H9 (cell line): ENCODE results near the gene PHF20. TPM values are rescaled to one million over a fixed set of nuclear protein-coding genes. Genes with fewer than 3 reads are reported as not detected.

ENCODE experiments used
- DNase-seq: peaks from one replicate; pipeline ENCODE4 v3.0.0-alpha.2; 2017
- H2AFZ ChIP-seq: one replicate; pipeline ENCODE4 v1.6.1; 2013; ENCODE audit warnings: mild to moderate bottlenecking, low read length, control low read depth, moderate library complexity
- H2AK5ac ChIP-seq: 2 replicates; pipeline ENCODE4 v1.6.1; 2013; ENCODE audit warnings: low read length, control low read depth, mixed read lengths; ENCODE audit not compliant: insufficient read length
- H2BK120ac ChIP-seq: one replicate; pipeline ENCODE4 v1.6.1; 2013; ENCODE audit warnings: low read depth, mild to moderate bottlenecking, low read length, control low read depth, inconsistent platforms; ENCODE audit not compliant: poor library complexity, severe bottlenecking
- H2BK12ac ChIP-seq: 2 replicates; pipeline ENCODE4 v1.6.1; 2013; ENCODE audit warnings: low read length, control low read depth, mixed read lengths, low read depth; ENCODE audit not compliant: insufficient read length
- H2BK15ac ChIP-seq: 2 replicates; pipeline ENCODE4 v1.6.1; 2013; ENCODE audit warnings: low read depth, low read length, control low read depth
- H2BK20ac ChIP-seq: one replicate; pipeline ENCODE4 v1.6.1; 2013; ENCODE audit warnings: low read depth, mild to moderate bottlenecking, low read length, control low read depth, inconsistent platforms; ENCODE audit not compliant: poor library complexity, severe bottlenecking
- H2BK5ac ChIP-seq: 2 replicates; pipeline ENCODE4 v1.6.1; 2013; ENCODE audit warnings: low read length, control low read depth, mixed read lengths; ENCODE audit not compliant: insufficient read length
- H3K14ac ChIP-seq: 2 replicates; pipeline ENCODE4 v1.6.1; 2013; ENCODE audit warnings: low read length, control low read depth; ENCODE audit not compliant: insufficient read depth
- H3K18ac ChIP-seq: 2 replicates; pipeline ENCODE4 v1.6.1; 2013; ENCODE audit warnings: low read depth, mild to moderate bottlenecking, mixed read lengths, low read length, control low read depth; ENCODE audit not compliant: insufficient read length
- H3K23ac ChIP-seq: 2 replicates; pipeline ENCODE4 v1.6.1; 2013; ENCODE audit warnings: low read length, control low read depth, mixed read lengths, low read depth; ENCODE audit not compliant: insufficient read length
- H3K23me2 ChIP-seq: 2 replicates; pipeline ENCODE4 v1.6.1; 2013; ENCODE audit warnings: low read depth, mild to moderate bottlenecking, mixed read lengths, low read length, control low read depth; ENCODE audit not compliant: insufficient read length, poor library complexity, severe bottlenecking
- H3K27ac ChIP-seq: 2 replicates; pipeline ENCODE4 v1.5.1; 2013; ENCODE audit warnings: low read length, control low read depth, mixed read lengths, low read depth; ENCODE audit not compliant: insufficient read length
- H3K27me3 ChIP-seq: 2 replicates; pipeline ENCODE4 v1.6.1; 2013; ENCODE audit warnings: low read length, control low read depth, inconsistent platforms; ENCODE audit not compliant: insufficient read depth
- H3K4ac ChIP-seq: 2 replicates; pipeline ENCODE4 v1.6.1; 2013; ENCODE audit warnings: low read depth, mild to moderate bottlenecking, control low read depth, inconsistent platforms, low read length, moderate library complexity
- H3K4me1 ChIP-seq: 2 replicates; pipeline ENCODE4 v1.6.1; 2013; ENCODE audit warnings: low read length, control low read depth, inconsistent platforms; ENCODE audit not compliant: insufficient read depth
- H3K4me2 ChIP-seq: 2 replicates; pipeline ENCODE4 v1.6.1; 2013; ENCODE audit warnings: low read length, control low read depth, mixed read lengths; ENCODE audit not compliant: insufficient read length, insufficient read depth
- H3K56ac ChIP-seq: 2 replicates; pipeline ENCODE4 v1.6.1; 2013; ENCODE audit warnings: low read depth, mild to moderate bottlenecking, mixed read lengths, low read length, control low read depth; ENCODE audit not compliant: insufficient read length
- H3K79me1 ChIP-seq: 2 replicates; pipeline ENCODE4 v1.6.1; 2013; ENCODE audit warnings: low read depth, mild to moderate bottlenecking, moderate library complexity, low read length, control low read depth, inconsistent platforms; ENCODE audit not compliant: insufficient read depth, poor library complexity, severe bottlenecking
- H3K79me2 ChIP-seq: 2 replicates; pipeline ENCODE4 v1.6.1; 2013; ENCODE audit warnings: low read length, control low read depth, inconsistent platforms; ENCODE audit not compliant: insufficient read depth
- H3K9ac ChIP-seq: 2 replicates; pipeline ENCODE4 v1.6.1; 2013; ENCODE audit warnings: low read length, control low read depth, mixed read lengths; ENCODE audit not compliant: insufficient read length; ENCODE audit errors: extremely low read depth
- H3K9me3 ChIP-seq: one replicate; pipeline ENCODE4 v1.6.1; 2013; ENCODE audit warnings: low read depth, low read length, inconsistent platforms; ENCODE audit not compliant: control insufficient read depth
- H3T11ph ChIP-seq: one replicate; pipeline ENCODE4 v1.6.1; 2013; ENCODE audit warnings: mild to moderate bottlenecking, low read length, control low read depth, inconsistent platforms
- H4K20me1 ChIP-seq: one replicate; pipeline ENCODE4 v1.6.1; 2013; ENCODE audit not compliant: control insufficient read depth, insufficient read length, insufficient read depth
- H4K5ac ChIP-seq: 2 replicates; pipeline ENCODE4 v1.6.1; 2013; ENCODE audit warnings: low read depth, mild to moderate bottlenecking, mixed read lengths, low read length, control low read depth; ENCODE audit not compliant: insufficient read length
- H4K8ac ChIP-seq: replicated peaks from 2 replicates; pipeline ENCODE4 v1.6.1; 2013; ENCODE audit warnings: low read length, control low read depth, mixed read lengths, low read depth; ENCODE audit not compliant: insufficient read length
- H4K91ac ChIP-seq: 2 replicates; pipeline ENCODE4 v1.6.1; 2013; ENCODE audit warnings: low read depth, mild to moderate bottlenecking, moderate library complexity, mixed read lengths, low read length, control low read depth; ENCODE audit not compliant: insufficient read length
- H3K27ac Mint-ChIP-seq, 3 experiments: 2 replicates in 2 of 3; 3 replicates in 1 of 3; pipeline ENCODE4 v1.8.0; 2020 to 2021; ENCODE audit warnings: mixed read lengths in 3 of 3, mild to moderate bottlenecking in 1 of 3, moderate library complexity in 1 of 3
- H3K27me3 Mint-ChIP-seq: 2 replicates; pipeline ENCODE4 v1.8.0; 2021; ENCODE audit warnings: low read depth, mild to moderate bottlenecking, moderate library complexity, mixed read lengths
- H3K36me3 Mint-ChIP-seq, 3 experiments: 2 replicates in 2 of 3; 3 replicates in 1 of 3; pipeline ENCODE4 v1.8.0; 2020 to 2021; ENCODE audit warnings: low read depth in 3 of 3, mixed read lengths in 3 of 3; ENCODE audit not compliant: insufficient read depth in 1 of 3
- H3K4me1 Mint-ChIP-seq, 2 experiments: 2 replicates each; pipeline ENCODE4 v1.8.0; 2020; ENCODE audit warnings: mixed read lengths in 2 of 2
- H3K4me3 Mint-ChIP-seq, 2 experiments: 2 replicates in 1 of 2; 3 replicates in 1 of 2; pipeline ENCODE4 v1.8.0; 2020 to 2021; ENCODE audit warnings: mild to moderate bottlenecking in 2 of 2, mixed read lengths in 2 of 2, moderate library complexity in 1 of 2
- H3K9me3 Mint-ChIP-seq, 2 experiments: 2 replicates in 1 of 2; 3 replicates in 1 of 2; pipeline ENCODE4 v1.8.0; 2020; ENCODE audit warnings: mild to moderate bottlenecking in 2 of 2, mixed read lengths in 2 of 2, moderate library complexity in 1 of 2
- WGBS: extraction: QIAGEN DNeasy Blood & Tissue Kit; methylation state at CpG from one replicate; pipeline ENCODE4 v1.1.7; 2013; ENCODE audit warnings: missing lambda C conversion rate, low lambda C conversion rate, mixed read lengths; ENCODE audit not compliant: insufficient read length; ENCODE audit errors: extremely low coverage; 5-methylcytosine and 5-hydroxymethylcytosine counted together
- total RNA-seq: library from RNA; stranded (reverse); gene quantifications from 2 replicates; pipeline ENCODE4 v1.2.1, GENCODE V29; 2021
- TF ChIP-seq, protein P1 (sequence below): fragments of 200-600 bp; sonication (generic); conservative IDR thresholded peaks from 3 replicates; pipeline ENCODE4 v1.8.0; 2021; ENCODE audit warnings: antibody characterized with exemption, mild to moderate bottlenecking

Gene PHF20
- total RNA-seq, 1 experiment from 2014 or later = 50.3 TPM

GRCh38 chr20:35801865-35802264 is 30.1 kb downstream of the PHF20 start:
- no peak overlapping the region for H3K4me3 Mint-ChIP-seq
- no peak overlapping the region for H3K4ac ChIP-seq
- H3K4me1 ChIP-seq = no peaks in the 10 kb centered on the region
- H3K56ac ChIP-seq = no peak overlapping the region
- H2BK20ac ChIP-seq = no peak overlapping the region
- no peaks in the 10 kb centered on the region for H3K27me3 Mint-ChIP-seq
- H2BK15ac ChIP-seq = no peak overlapping the region
- no peak overlapping the region for H3K18ac ChIP-seq
- DNase-seq = no peak
- H2BK5ac ChIP-seq = no peak overlapping the region
- peaks cover 2% of the 10 kb centered on the region for H3K79me1 ChIP-seq
- no peak overlapping the region for H3K4me2 ChIP-seq
- no peak overlapping the region for H3K14ac ChIP-seq
- no peaks in the 10 kb centered on the region; the same call in 1 of the 2 replicates for H3K79me2 ChIP-seq
- TF ChIP-seq, protein P1, sequence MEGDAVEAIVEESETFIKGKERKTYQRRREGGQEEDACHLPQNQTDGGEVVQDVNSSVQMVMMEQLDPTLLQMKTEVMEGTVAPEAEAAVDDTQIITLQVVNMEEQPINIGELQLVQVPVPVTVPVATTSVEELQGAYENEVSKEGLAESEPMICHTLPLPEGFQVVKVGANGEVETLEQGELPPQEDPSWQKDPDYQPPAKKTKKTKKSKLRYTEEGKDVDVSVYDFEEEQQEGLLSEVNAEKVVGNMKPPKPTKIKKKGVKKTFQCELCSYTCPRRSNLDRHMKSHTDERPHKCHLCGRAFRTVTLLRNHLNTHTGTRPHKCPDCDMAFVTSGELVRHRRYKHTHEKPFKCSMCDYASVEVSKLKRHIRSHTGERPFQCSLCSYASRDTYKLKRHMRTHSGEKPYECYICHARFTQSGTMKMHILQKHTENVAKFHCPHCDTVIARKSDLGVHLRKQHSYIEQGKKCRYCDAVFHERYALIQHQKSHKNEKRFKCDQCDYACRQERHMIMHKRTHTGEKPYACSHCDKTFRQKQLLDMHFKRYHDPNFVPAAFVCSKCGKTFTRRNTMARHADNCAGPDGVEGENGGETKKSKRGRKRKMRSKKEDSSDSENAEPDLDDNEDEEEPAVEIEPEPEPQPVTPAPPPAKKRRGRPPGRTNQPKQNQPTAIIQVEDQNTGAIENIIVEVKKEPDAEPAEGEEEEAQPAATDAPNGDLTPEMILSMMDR = no peak
- H3K23me2 ChIP-seq = no peaks in the 10 kb centered on the region
- no peak overlapping the region for H2AFZ ChIP-seq
- H3K27me3 ChIP-seq = no peaks in the 10 kb centered on the region
- H2AK5ac ChIP-seq = no peak overlapping the region
- H3K9me3 Mint-ChIP-seq = no peaks in the 10 kb centered on the region
- H3K9ac ChIP-seq = no peak overlapping the region
- no peaks in the 10 kb centered on the region for H3K9me3 ChIP-seq
- H4K5ac ChIP-seq = no peak overlapping the region
- H3K23ac ChIP-seq = no peak overlapping the region
- H4K8ac ChIP-seq = no peak overlapping the region
- peaks cover 2 to 3% of the 10 kb centered on the region in 2 experiments; a peak in 1 of 4 replicates for H3K4me1 Mint-ChIP-seq
- H3T11ph ChIP-seq = no peak overlapping the region
- peak overlapping the region; percentile 0 to 40 (median 19); a peak in 3 of 7 replicates for H3K27ac Mint-ChIP-seq
- no peak overlapping the region for H3K27ac ChIP-seq
- no peak overlapping the region for H4K91ac ChIP-seq
- no peaks in the 10 kb centered on the region for H4K20me1 ChIP-seq
- WGBS = no CpG with 5 or more reads among the region's 1 CpG
- H2BK12ac ChIP-seq = no peak overlapping the region
- H2BK120ac ChIP-seq = no peak overlapping the region
- H3K36me3 Mint-ChIP-seq = peaks cover 0 to 49% (median 36%) of the 10 kb centered on the region in 3 experiments
